ENCODE results near the gene OR52E4. TPM values are rescaled to one million over a fixed set of nuclear protein-coding genes. Genes with fewer than 3 reads are reported as not detected.

The OR52E4 gene
- total RNA-seq: not detected in 2 replicates

DNA sequence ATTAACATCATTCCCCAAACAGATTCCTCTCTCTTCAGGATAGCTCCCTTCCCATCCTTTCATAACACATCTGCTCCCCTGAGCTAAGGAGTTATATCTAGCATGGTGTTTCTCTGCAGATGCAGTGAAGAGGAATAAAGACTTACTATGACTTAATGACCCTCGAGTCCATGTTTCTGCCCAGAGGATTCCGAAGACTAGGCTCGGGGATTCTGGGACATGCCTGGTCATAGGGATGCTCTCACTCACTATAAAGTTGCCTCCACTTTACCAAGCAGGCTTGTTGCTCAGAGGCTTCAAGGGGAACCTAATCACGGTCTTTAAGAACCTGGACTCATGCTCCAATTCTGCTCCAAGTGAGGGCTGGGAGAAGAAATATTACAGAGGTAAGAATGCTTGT lies at the start of gene OR52E4:
OR52E4 (plus strand) TSS at position 301 of the 400 bp plus-strand sequence. CDS start 3,664 bp downstream, outside the sequence.
- DNase-seq (ENCODE audit: extremely low read depth, low read depth, low spot score): no peak

DNA sequence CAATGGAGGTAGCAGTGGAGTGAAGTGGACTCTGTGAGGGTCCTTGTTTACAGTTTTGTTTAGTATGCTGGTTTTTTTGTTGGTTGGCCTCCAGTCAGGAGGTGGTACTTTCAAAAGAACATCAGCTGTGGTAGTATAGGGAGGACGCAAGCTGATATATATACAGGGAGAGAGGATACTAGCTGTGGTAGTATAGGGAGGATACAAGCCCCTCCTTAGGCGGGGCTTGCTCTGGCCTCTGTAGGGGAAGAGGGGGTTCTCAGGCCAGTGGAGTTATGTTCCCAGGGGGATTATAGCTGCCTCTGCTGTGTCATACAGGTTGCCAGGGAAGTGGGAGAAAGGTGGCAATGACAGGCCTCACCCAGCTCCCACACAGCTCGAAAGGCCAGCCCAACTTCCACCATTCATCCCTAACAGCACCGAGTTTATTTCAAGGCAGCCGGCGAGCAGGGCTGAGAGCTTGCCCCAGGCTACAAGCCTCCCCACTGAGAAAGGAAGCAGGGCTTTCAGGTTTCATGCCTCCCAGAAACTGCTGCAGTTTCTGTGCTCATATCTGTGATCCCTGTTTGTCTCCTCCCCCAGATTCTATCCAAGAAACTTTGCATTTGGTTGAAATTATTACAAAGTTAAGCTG lies 49.1 kb upstream of the OR52E4 start:
- DNase-seq (ENCODE audit: extremely low read depth, low read depth, low spot score): no peak

DNA sequence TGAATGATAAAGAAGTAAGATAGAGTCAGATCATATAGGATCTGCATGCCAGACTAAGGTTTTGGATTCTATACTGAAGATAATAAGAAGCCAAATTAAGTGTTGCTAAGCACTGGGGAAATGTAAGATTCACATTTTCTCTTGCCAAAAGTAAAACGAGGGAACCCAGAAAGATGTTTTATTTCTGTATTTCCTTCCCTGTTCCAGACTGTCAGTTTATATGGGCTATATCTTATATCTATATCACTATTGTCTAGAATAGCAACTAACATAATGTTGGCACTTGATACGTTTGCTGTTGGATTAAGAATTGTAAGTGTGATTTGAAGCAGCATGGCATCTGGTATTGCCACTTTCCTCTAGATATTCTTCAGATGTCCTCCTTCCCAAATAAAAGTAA lies 47.0 kb upstream of the OR52E4 start:
- DNase-seq (ENCODE audit: extremely low read depth, low read depth, low spot score): no peak

DNA sequence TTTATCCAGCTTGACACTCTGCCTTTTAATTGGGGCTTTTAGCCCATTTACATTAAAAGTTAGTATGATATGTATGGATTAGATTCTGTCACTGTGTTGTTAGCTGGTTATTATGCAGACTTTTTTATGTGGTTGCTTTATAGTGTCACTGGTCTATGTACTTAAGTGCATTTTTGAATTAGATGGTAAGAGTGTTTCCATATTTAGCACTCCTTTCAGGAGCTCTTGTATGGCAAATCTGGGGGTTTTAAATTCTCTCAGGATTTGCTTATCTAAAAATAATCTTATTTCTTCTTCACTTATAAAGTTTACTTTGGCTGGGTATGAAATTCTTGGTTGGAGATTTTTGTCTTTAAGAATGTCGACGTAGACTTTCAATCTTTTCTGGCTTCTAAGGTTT lies 42.7 kb upstream of the OR52E4 start:
- no peak for DNase-seq (ENCODE audit: extremely low read depth, low read depth, low spot score)

DNA sequence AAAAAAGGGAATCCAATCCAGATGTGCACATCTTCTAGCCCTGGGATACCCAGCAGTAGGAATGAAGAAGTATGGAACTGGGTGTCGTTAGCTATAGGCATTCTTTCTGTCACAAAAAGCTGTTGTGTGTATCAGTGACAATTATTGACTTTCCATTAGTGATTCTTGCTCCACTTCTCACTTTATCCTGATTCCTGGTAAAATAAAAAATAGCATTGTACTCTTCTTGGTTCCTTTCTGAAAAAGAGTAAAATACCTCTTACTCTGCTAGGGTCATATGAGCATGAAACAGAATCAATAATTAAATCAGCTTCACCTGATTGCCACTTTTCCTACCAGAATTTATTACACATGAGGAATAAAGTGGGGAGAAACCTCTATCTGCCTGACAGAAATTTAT lies 38.6 kb upstream of the OR52E4 start, which contains the start of gene OR52E6:
OR52E6 (minus strand) TSS at position 101 of the 400 bp plus-strand sequence; CDS start at position 101, 0 bp downstream.
- no peak for DNase-seq (ENCODE audit: extremely low read depth, low read depth, low spot score)

DNA sequence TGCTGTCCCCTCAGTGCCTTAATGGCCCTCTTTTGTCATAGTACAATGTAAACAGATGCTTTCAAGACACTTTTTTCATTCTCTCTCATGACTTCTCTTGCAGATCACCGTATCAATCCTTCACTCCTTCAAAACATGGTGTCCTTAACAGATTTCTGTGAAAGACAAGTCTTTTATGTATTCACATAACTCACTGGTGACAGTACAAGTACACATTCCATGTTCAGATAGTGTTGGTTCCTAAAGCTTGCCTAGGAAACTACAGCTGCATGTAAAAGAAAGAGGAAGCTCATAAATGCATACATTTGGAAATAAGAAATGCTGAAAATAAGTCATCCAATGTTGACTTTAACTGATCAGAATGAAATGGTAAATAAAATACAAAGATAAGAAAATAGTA lies 33.7 kb upstream of the OR52E4 start:
- DNase-seq (ENCODE audit: extremely low read depth, low read depth, low spot score): no peak

DNA sequence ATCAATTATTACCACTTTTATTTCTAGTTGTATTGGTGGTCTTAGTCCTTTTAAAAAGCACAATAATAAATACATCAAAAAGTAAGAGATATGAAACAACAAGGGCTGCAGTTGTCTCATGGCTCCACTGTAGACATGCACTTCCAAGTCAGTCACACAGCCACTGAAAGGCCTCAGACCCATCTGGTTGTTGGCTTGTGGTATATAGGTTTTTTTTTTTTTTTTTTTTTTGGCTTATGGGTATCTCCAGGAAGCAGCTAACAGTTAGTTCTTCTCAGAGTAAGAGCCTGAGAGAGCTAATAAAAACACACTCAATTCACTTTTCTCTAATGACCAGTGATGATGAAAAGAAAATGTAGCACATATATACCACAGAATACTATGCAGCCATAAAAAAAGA lies 32.7 kb upstream of the OR52E4 start:
- no peak for DNase-seq (ENCODE audit: extremely low read depth, low read depth, low spot score)

DNA sequence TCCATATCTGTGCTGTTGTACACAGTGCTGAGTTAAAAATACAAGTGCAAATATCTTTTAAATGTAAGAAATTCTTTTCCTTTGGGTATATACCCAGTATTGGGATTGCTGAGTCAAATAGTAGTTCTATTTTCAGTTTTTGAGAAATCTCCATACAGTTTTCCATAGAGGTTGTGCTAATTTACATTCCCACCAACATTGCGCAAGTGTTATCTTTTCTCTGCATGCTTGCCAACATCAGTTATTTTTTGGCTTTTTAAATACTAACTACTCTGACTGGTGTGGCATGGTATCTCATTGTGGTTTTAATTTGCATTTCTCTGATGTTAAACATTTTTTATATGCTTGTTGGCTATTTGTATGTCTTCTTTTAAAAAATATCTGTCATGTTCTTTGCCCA lies 29.4 kb upstream of the OR52E4 start:
- no peak for DNase-seq (ENCODE audit: extremely low read depth, low read depth, low spot score)

DNA sequence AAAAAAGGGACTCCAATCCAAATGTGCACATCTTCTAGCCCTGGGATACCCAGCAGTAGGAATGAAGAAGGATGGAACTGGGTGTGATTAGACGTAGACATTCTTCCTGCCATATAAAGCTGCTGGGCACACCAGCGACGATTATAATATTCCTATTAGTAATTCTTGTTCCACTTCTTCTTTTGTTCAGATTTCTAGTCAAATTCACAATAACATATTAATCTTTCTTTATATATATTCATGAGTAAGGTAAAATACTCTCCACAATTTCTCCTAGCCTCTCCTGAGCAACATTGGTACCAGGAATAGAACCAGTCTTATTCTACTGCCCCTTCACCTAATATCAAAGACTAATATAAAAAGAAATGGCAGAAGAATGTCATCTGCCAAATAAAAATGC lies 22.8 kb upstream of the OR52E4 start, which contains the start of gene OR52E8:
OR52E8 (minus strand) TSS at position 101 of the 400 bp plus-strand sequence; CDS start at position 101, 0 bp downstream.
- no peak for DNase-seq (ENCODE audit: extremely low read depth, low read depth, low spot score)

DNA sequence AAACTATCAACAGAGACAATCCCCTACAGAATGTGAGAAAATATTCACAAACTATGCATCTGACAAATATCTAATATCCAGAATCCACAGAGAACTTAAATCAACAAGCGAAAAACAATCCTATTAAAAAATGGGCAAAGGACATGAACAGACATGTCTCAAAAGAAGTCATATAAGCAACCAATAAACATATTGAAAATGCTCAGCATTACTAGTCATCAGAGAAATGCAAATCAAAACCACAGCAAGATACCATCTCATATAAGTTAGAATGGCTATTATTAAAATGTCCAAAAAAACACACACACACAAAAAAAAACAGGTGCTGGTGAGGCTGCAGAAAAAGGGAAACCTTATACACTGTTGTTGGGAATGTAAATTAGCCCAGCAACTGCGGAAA lies 14.6 kb upstream of the OR52E4 start:
- no peak for DNase-seq (ENCODE audit: extremely low read depth, low read depth, low spot score)

DNA sequence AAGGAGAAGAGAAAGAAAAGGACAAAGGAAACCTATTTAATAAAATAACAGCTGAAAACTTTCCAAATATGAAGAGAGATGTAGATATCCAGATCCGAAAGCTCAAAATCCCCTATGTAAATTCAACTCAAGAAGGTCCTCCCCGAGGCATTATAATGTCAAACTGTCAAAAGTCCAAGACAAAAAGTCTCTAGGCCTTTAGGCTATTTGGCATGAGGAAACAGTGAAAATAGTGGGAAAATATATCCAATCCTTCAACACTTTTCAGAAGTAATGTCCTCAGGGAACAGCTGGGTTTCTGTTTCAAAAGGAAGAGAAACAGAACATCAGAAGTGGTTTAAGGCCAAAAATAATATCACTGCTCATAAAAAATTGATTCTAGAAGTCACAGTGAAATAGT lies 1.9 kb upstream of the OR52E4 start:
- no peak for DNase-seq (ENCODE audit: extremely low read depth, low read depth, low spot score)

DNA sequence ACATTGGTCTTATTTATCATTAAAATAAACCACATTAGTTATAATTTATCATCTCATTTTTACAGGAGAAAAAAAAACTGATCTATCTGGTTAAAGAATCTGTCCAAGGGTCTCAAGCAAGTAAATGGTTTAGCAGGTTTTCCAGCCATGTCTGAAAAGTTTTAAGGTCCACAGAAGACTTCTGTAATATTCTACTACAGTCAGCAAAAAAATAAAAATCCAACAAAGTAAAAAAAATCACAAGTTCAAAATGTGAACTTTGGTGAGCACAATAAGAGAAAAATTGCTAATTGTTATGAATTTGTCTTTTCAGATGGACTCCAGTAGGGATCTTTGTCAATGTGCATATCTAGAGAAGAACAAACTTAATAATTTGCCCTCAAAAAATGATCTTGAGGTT lies 1.3 kb downstream of the OR52E4 start:
- no peak for DNase-seq (ENCODE audit: extremely low read depth, low read depth, low spot score)

DNA sequence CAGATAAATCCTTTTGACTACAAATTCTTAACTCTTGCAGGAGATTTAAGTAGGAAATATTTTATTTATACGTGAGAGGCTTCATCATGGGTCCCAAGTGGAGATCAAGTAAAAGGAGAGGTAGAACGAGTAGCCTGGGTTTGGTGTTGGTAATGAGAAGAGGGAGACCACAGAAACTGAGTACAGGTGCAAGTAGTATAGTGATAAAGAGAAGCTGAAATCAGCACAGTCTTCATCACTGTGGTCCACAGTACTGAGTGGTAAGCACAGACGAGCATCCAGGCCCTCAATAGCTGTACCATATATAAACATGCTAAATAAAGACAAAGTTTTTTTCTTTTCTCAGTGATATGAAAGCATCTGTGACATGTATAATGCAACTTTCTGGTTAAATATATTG lies 6.7 kb downstream of the OR52E4 start:
- DNase-seq (ENCODE audit: extremely low read depth, low read depth, low spot score): no peak

DNA sequence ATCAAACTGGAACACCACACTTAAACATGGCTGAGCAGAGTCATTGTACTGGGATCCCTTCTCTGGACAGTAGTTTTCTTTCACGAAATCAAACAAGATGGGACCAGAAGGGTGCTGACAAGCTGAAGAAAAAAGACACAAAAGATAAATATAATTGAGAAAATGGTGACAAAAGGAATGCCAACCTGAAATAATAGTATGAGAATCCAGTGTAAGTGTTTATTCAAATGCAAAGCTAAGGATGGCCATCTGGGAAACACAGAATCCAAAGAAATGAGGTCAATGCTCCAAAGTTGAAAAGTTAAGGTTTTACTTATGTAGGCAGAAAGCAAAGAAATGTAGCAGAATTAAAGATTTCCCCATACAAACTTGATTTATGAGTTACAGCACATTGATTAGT lies 7.2 kb downstream of the OR52E4 start:
- no peak for DNase-seq (ENCODE audit: extremely low read depth, low read depth, low spot score)

DNA sequence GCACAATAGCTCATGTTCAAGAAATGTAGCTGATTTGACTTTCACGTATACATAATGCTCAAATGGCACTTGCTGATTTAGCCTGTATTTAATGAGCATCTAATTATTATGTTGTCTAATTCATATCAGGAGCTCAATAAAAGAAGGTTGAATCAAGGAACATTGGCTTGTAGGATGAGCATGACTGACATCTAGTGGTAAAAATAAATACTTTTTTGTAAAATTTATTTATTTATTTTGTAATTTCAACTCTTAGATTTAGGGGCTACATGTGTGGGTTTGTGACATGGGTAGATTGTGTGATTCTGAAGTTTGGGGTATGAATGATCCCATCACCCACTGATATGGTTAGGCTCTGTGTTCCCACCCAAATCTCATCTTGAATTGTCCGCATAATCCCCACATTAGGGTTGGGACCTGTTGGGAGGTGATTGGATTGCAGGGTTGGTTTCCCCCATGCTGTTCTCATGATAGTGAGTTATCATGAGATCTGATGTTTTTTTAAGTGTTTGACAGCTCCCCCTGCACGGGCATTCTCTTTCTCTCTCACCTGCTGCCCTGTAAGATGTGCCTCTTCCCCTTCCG lies 10.9 kb downstream of the OR52E4 start:
- DNase-seq (ENCODE audit: extremely low read depth, low read depth, low spot score): no peak

DNA sequence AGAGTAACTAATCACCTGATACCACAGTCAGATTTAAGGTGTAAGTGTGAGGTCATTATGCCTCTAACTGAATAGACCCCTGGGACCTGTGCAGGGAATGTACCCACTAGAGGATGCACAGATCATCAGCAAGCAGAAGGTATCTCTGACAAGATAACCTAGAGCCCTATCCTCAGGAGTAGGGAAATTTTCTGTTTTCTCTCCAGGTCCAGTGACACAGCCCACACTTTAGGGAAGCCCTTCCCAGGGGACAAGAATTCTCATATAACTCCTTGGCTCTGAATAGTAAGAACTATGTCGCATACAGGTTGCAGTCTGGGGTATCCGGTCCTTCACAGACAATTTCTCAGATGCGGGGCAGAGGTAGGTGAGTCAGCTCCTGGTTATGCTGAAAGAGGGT lies 12.5 kb downstream of the OR52E4 start, which contains the start of gene OR52E5:
OR52E5 (plus strand) TSS at position 301 of the 400 bp plus-strand sequence. CDS start 7,569 bp downstream, outside the sequence.
- DNase-seq (ENCODE audit: extremely low read depth, low read depth, low spot score): no peak

DNA sequence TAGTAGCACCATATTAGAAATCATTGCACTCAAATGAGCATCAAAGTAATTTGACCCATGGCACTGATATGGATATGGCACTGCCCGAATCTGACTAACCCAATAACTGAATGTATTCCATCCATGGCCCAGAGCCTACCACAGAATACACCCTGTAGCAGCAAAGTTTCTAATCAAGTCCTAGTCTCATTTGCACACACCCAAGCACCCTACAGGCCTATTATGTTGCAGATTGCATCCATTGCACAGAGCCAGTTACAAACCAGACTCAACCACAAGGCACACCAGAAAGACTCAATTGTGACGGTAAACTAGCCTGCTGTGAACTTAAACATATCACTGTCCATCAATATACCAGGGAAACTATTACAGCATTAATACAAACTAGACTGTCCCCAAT lies 19.1 kb downstream of the OR52E4 start:
- no peak for DNase-seq (ENCODE audit: extremely low read depth, low read depth, low spot score)

DNA sequence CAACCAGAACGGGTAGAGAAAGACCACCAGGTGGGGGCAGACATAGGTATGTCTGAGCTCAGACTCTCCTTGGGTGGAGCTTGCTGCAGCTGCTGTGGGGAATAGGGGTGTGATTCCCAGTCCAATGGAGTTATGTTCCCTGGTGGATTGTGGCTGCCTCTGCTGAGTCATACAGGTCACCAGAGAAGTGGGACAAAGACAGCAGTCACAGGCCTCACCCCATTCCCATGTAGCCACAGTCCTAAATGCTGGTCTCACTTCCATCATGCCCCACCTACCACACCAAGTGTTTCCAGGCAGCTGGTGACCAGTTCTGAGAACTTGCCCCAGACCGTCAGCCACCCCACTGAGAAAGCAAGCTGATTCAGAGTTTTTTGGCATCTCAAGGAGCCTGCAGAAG lies 30.1 kb downstream of the OR52E4 start:
- no peak for DNase-seq (ENCODE audit: extremely low read depth, low read depth, low spot score)

DNA sequence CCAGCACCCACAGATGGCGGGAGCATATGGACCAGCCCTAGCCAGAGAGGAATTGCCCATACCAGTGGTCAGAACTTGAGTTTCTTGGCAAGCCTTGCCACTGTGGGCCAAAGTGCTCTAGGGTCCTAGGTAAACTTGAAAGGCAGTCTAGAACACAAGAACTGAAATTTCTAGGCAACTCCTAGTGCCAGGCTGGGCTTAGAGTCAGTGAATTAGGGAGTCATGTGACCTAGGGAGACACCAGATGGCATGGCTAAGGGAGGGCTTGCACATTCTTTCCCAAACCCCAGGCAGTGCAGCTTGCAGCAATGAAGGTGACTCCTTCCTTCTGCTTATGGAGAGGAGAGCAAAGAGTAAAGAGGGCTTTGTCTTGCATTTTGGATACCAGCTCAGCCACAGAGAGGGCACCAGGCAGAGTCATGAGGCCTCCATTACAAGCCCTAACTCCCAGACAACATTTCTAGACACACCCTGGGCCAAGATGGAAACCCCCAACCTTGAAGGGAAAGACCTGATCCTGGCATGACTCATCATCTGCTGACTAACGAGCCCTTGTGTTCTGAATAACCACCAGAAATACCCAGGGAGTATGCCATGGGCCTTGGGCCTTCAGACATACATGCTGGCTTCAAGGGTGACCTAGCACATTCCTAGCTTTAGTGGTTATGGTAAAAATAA lies 42.5 kb downstream of the OR52E4 start:
- DNase-seq (ENCODE audit: extremely low read depth, low read depth, low spot score): no peak

DNA sequence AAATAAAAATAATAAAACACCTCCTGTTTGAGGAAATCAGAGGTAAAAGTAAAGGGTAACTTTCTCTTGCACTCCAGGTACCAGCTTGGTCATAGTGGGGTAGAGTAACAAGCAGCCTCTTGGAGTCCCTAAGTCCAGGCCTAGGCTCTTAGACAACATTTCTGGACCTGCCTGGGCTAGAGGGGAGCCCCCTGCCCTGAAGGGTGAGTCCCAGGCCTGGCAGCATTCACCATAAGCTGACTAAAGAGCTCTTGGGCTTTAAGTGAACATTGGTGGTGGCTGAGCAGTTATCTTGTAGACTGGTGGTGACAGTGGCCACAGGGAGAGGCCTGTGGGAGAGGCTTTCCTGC lies 43.0 kb downstream of the OR52E4 start:
- DNase-seq (ENCODE audit: extremely low read depth, low read depth, low spot score): no peak

DNA sequence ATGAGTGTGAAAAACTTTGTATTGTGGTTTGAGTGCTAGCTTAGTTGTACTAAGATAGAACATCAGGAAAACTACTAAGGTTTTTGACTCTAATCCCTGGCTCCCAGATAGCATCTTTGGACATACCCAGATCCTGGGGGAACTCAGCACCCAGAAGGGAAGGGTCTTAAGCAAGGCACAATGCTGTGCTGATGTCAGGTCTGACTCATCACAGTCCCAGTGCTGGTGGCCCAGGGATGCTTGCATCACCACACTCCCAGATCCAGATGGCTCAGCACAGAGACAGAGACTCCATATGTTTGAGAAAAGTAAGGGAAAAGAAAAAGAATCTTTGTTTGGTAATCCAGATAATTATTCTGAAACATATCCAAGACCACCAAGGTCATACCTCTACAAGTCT lies 43.4 kb downstream of the OR52E4 start:
- no peak for DNase-seq (ENCODE audit: extremely low read depth, low read depth, low spot score)

DNA sequence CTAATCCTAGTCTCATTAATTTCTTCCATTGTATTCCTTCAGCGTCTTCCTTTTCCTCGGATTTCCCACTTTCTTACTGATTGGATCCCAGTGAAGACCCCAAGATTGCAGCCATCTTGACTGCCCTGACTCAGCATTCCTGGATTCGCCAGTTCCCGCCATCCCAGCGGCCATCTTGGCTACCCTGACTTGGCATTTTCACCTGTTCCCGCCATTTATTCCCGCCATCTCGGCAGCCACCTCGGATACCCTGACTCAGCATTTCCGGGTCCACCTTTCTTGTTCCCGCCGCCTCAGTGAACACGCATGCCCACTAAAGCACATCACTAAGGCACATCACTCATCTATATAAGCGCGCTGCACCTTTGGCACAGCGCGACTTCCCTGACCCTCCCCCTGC lies 47.8 kb downstream of the OR52E4 start:
- DNase-seq (ENCODE audit: extremely low read depth, low read depth, low spot score): no peak

Data from glomerular endothelial cell (primary cell).